Measurements from ENCODE around the gene RNU6-8. TPM values are rescaled to one million over a fixed set of nuclear protein-coding genes. Genes with fewer than 3 reads are reported as not detected.

RNU6-8 gene
- total RNA-seq, result not detected in 2 replicates

GRCh38 chr14:32202998-32203882 is at the start of gene RNU6-8:
Gene RNU6-8, minus strand, starts transcription at chr14:32203269.
- CTCF ChIA-PET, result interaction anchor here (0.8 to 1.0 kb wide), 3 partner anchors 48 to 129 kb away, joined by 3 to 4 read pairs (median 4); partner anchors contain the start of gene ARHGAP5
- intact Hi-C loops (cut with micrococcal nuclease), result loop anchor here (1.0 to 10.0 kb wide), 10 partner anchors 50 to 1328 kb away; partner anchors contain the start of genes AP4S1, ARHGAP5, COCH and DTD2
- H3K4me1 Mint-ChIP-seq, result peaks cover 51% of the 10 kb centered on the region

GRCh38 chr14:32252030-32252670 is 49.1 kb upstream of the RNU6-8 start:
- CTCF ChIA-PET, result interaction anchor here (0.6 to 5.8 kb wide), 14 partner anchors 9 to 802 kb away, joined by 3 to 142 read pairs (median 4); no protein-coding TSS in a partner anchor
- peak; percentile 88 for ATAC-seq (ENCODE audit: low read depth)
- POLR2A ChIA-PET, result interaction anchor here (1.0 to 1.3 kb wide), 2 partner anchors 174 to 795 kb away, joined by 3 to 4 read pairs; partner anchors contain the start of gene DTD2

More at GRCh38 chr14:32202998-32203882, at the start of gene RNU6-8:
- DNase-seq, result peak; percentile 84
- Mint-ChIP-seq H3K27ac (peak within 1 kb of the TSS; percentile 100), H3K27me3 (no peaks in the 10 kb centered on the region), H3K4me3 (peak within 1 kb of the TSS; percentile 87), H3K9me3 (no peaks in the 10 kb centered on the region), H3K36me3 (ENCODE audit: low read depth) (peaks cover 10% of the 10 kb centered on the region)
- TF ChIP-seq CTCF (IDR thresholded peaks at IDR 0.05), result no peak
- POLR2A ChIA-PET, result interaction anchor here (0.6 to 3.0 kb wide), 11 partner anchors 16 to 1177 kb away, joined by 3 to 53 read pairs (median 3); partner anchors contain the start of genes ARHGAP5, DTD2, HEATR5A and NUBPL
- peak; percentile 78 for ATAC-seq (ENCODE audit: low read depth)

GRCh38 chr14:32251530-32251929 is 48.5 kb upstream of the RNU6-8 start:
- no peaks in the 10 kb centered on the region for H3K27me3 Mint-ChIP-seq
- H3K36me3 Mint-ChIP-seq (ENCODE audit: low read depth), result no peaks in the 10 kb centered on the region
- H3K9me3 Mint-ChIP-seq, result no peaks in the 10 kb centered on the region
- no peaks in the 10 kb centered on the region for H3K4me1 Mint-ChIP-seq
- intact Hi-C loops (cut with micrococcal nuclease), result loop anchor here (5.0 kb wide), 2 partner anchors 89 to 794 kb away; partner anchors contain the start of gene DTD2
- no peak overlapping the region for H3K4me3 Mint-ChIP-seq
- CTCF ChIA-PET, result interaction anchor here (1.3 to 5.8 kb wide), 7 partner anchors 12 to 740 kb away, joined by 3 to 142 read pairs (median 15); partner anchors contain the start of gene RNU6-8
- H3K27ac Mint-ChIP-seq, result no peak overlapping the region
- no peak for TF ChIP-seq CTCF (IDR thresholded peaks at IDR 0.05)
- no peak for ATAC-seq (ENCODE audit: low read depth)
- POLR2A ChIA-PET, result interaction anchor here (1.3 to 1.4 kb wide), 2 partner anchors 48 to 794 kb away, joined by 3 read pairs; partner anchors contain the start of gene DTD2
- no peak for DNase-seq

More at GRCh38 chr14:32252030-32252670, 49.1 kb upstream of the RNU6-8 start:
- H3K27me3 Mint-ChIP-seq, result no peaks in the 10 kb centered on the region
- peak; percentile 46 for TF ChIP-seq CTCF (IDR thresholded peaks at IDR 0.05)
- intact Hi-C loops (cut with micrococcal nuclease), result loop anchor here (1.0 to 5.0 kb wide), 5 partner anchors 49 to 795 kb away; partner anchors contain the start of genes DTD2, RNU6-7 and RNU6-8
- no peak for DNase-seq
- H3K9me3 Mint-ChIP-seq, result no peaks in the 10 kb centered on the region
- H3K36me3 Mint-ChIP-seq (ENCODE audit: low read depth), result no peaks in the 10 kb centered on the region
- H3K4me3 Mint-ChIP-seq, result no peak overlapping the region
- no peak overlapping the region for H3K27ac Mint-ChIP-seq
- H3K4me1 Mint-ChIP-seq, result no peaks in the 10 kb centered on the region

GRCh38 chr14:32250681-32251080 is 47.6 kb upstream of the RNU6-8 start:
- Mint-ChIP-seq H3K4me1 (no peaks in the 10 kb centered on the region), H3K27ac (no peak overlapping the region), H3K27me3 (no peaks in the 10 kb centered on the region), H3K36me3 (ENCODE audit: low read depth) (no peaks in the 10 kb centered on the region), H3K9me3 (no peaks in the 10 kb centered on the region), H3K4me3 (no peak overlapping the region)
- ChIA-PET POLR2A (interaction anchor here (1.4 kb wide), 1 partner anchor 47 kb away, joined by 3 read pairs; no protein-coding TSS in a partner anchor), CTCF (interaction anchor here (0.8 to 5.8 kb wide), 7 partner anchors 44 to 739 kb away, joined by 3 to 142 read pairs (median 15); partner anchors contain the start of gene RNU6-8)
- TF ChIP-seq CTCF (IDR thresholded peaks at IDR 0.05), result no peak
- intact Hi-C loops (cut with micrococcal nuclease), result loop anchor here (5.0 kb wide), 2 partner anchors 88 to 793 kb away; partner anchors contain the start of gene DTD2
- no peak for DNase-seq
- ATAC-seq (ENCODE audit: low read depth), result no peak

Measured in activated B cell treated with CpG ODN at 0.5 μM for 24 hours (primary cell).